HEK293T (cell line): ENCODE results near the gene SLC6A2.

ENCODE experiments used
- CTBP1 ChIP-seq: fragments of 450-650 bp; IDR thresholded peaks from 2 replicates; pipeline ENCODE4 v1.6.1; 2016; ENCODE audit warnings: borderline replicate concordance
- FOXM1 ChIP-seq: fragments of 450-650 bp; IDR thresholded peaks from 2 replicates; pipeline ENCODE4 v1.6.1; 2017; ENCODE audit warnings: mild to moderate bottlenecking, borderline replicate concordance
- SP1 ChIP-seq: fragments of 450-650 bp; IDR thresholded peaks from 2 replicates; pipeline ENCODE4 v1.6.1; 2017

GRCh38 chr16:55661941-55662643 is 6.3 kb downstream of the SLC6A2 start:
- TF ChIP-seq CTBP1 (no peak), SP1 (no peak), FOXM1 (no peak)
